Heart left ventricle (tissue), 13 donors: ENCODE measurements around the gene SV2A.

Experiments
- CTCF ChIP-seq, 12 donors: fragments of 200-600 bp; sonication (generic) in 4 of 12; IDR thresholded peaks; one replicate each; pipeline versions ENCODE4 v1.5.0 to v1.8.0; 2018 to 2022; ENCODE audit warnings: antibody characterized with exemption in 12 of 12, mild to moderate bottlenecking in 5 of 12
- POLR2A ChIP-seq, 2 donors: fragments of 450-650 bp; IDR thresholded peaks; one replicate each; pipeline ENCODE4 v1.6.1; 2017; ENCODE audit warnings: antibody characterized with exemption in 2 of 2, mild to moderate bottlenecking in 2 of 2, moderate library complexity in 2 of 2
- donor health status: ischemic (EF 13 %, LVEDD 7.1; RV severe dilation, severe dysfunction).
- donor health status: DM: no; HTN: yes; CAD: no.
- donor health status: DM: no; HTN: no; CAD: no.
- donor health status: ischemic (EF 25% LVEDD 6.9; RV normal size, moderate dysfunction).
- donor health status: ischemic (EF 25% LVEDD 5.7; RV mildly dilated, moderate dysfunction).
- donor health status: ischemic (EF 35%, LVEDD 5.7; RV mildly dilated, moderate dysfunction).
- donor health status: nonischemic (EF 11% LVEDD 7.7; RV severe dilation, severe dysfunction).
- donor health status: DM: yes; HTN: yes; CAD: no.
- donor health status: PGD.
- donor health status: ischemic (EF 29% LVEDD 5.4; RV normal size, mild dysfunction).
- donor health status: nonischemic (EF 23%, LVEDD 6.1; RV moderate dilation, normal function).

- TF ChIP-seq CTCF (IDR thresholded peaks at IDR 0.05) (no peak), POLR2A (IDR thresholded peaks at IDR 0.05) (no peak)
These were observed 49.4 kb upstream of the SV2A start for GRCh38 chr1:149967041-149967440.
